A673 (cell line): ENCODE measurements around the gene RNF123. TPM values are rescaled to one million over a fixed set of nuclear protein-coding genes. Genes with fewer than 3 reads are reported as not detected.

ENCODE experiments used
- BruUV-seq: library from RNA; stranded (reverse); fragments of 400-500 nt; replicated peaks from 2 replicates; lab custom pipeline; 2021; lab: Mats Ljungman, UMichigan
- CTCF ChIA-PET: fragments of 300-600 bp; sonication (Branson Sonifier 250); formaldehyde crosslinking; loops from one replicate; lab custom pipeline; 2022; ENCODE audit warnings: antibody characterized with exemption; lab: Charles Lee
- POLR2A ChIA-PET: fragments of 300-600 bp; sonication (Branson Sonifier 250); formaldehyde crosslinking; loops from one replicate; lab custom pipeline; 2022; ENCODE audit warnings: antibody characterized with exemption; ENCODE audit not compliant: low non-redundant PET; lab: Charles Lee
- DNase-seq: peaks from one replicate; pipeline ENCODE4 v3.0.0-alpha.2; 2015; ENCODE audit warnings: low spot score
- H3K27ac ChIP-seq: fragments of 200-600 bp; sonication (generic); 2 replicates; pipeline ENCODE4 v1.5.1; 2016; ENCODE audit warnings: mixed run types, low read depth, mild to moderate bottlenecking, mixed read lengths, antibody characterized with exemption, low read length; ENCODE audit not compliant: poor library complexity, severe bottlenecking
- H3K27me3 ChIP-seq: fragments of 200-600 bp; sonication (generic); replicated peaks from 2 replicates; pipeline ENCODE4 v1.6.1; 2017; ENCODE audit warnings: mixed run types, low read depth, mild to moderate bottlenecking, mixed read lengths, antibody characterized with exemption, low read length; ENCODE audit not compliant: insufficient read depth, poor library complexity
- H3K36me3 ChIP-seq: fragments of 200-600 bp; sonication (generic); 2 replicates; pipeline ENCODE4 v1.6.1; 2016; ENCODE audit warnings: mixed run types, mild to moderate bottlenecking, mixed read lengths, antibody characterized with exemption, low read length; ENCODE audit not compliant: insufficient read depth, poor library complexity, severe bottlenecking
- H3K4me1 ChIP-seq: fragments of 200-600 bp; sonication (generic); 2 replicates; pipeline ENCODE4 v1.6.1; 2017; ENCODE audit warnings: mixed run types, mild to moderate bottlenecking, mixed read lengths, antibody characterized with exemption, low read length; ENCODE audit not compliant: insufficient read depth, poor library complexity, severe bottlenecking
- H3K4me3 ChIP-seq: fragments of 200-600 bp; sonication (generic); 2 replicates; pipeline ENCODE4 v1.5.1; 2016; ENCODE audit warnings: low read depth, mixed run types, mild to moderate bottlenecking, mixed read lengths, low read length; ENCODE audit not compliant: poor library complexity, severe bottlenecking
- H3K9me3 ChIP-seq: fragments of 200-600 bp; sonication (generic); 2 replicates; pipeline ENCODE4 v1.6.1; 2016; ENCODE audit warnings: mixed run types, low read depth, mild to moderate bottlenecking, mixed read lengths, antibody characterized with exemption, low read length; ENCODE audit not compliant: poor library complexity, severe bottlenecking
- CTCF ChIP-seq: fragments of 300-800, 200-600 bp; sonication (generic); conservative IDR thresholded peaks from 2 replicates; pipeline ENCODE4 v1.5.1; 2017; ENCODE audit warnings: low read depth, mild to moderate bottlenecking, antibody characterized with exemption, low read length, moderate library complexity, mixed read lengths
- EZH2 ChIP-seq: fragments of 200-600 bp; sonication (generic); IDR thresholded peaks from 2 replicates; pipeline ENCODE4 v1.6.1; 2017; ENCODE audit warnings: borderline replicate concordance, low read depth, mild to moderate bottlenecking, mixed read lengths, antibody characterized with exemption, low read length; ENCODE audit not compliant: poor library complexity, severe bottlenecking
- intact Hi-C: fragments of 100-400 bp; cut with micrococcal nuclease; formaldehyde crosslinking; loops from one replicate; pipeline ENCODE4 v1.10.0; 2022; ENCODE audit not compliant: unreplicated experiment
- total RNA-seq: library from RNA; stranded (reverse); gene quantifications from 2 replicates; pipeline ENCODE4 v1.2.3, GENCODE V29; 2021

RNF123 gene
- total RNA-seq, 1 experiment from 2014 or later: 31.5 TPM

DNA sequence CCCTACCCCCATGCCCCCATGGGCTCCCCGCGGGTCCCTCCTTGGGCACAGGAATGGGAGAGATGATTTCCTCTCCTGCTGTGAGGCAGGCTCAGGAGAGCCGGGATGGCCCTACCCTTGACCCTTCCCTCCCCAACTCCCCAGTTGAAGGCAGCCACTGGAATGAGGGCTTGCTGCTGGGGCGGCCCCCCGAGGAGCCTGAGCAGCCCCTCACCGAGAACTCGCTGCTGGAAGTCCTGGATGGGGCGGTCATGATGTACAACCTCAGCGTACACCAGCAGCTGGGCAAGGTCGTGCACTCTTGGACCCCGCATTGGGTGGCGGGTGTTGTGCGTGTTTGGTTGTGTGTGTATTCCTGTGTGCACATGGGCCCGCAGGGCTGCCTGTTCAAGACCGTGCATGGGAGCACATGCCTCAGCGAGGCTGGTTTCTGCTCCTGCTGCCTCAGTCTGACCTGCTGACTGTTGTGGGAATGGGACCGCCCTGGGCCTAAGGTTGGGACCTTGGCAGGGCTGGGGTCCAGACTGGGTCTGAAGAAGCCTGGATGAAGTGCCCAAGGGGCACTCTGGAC is 16.1 kb downstream of the RNF123 start:
- Histone ChIP-seq H3K9me3 (no peaks in the 10 kb centered on the region), H3K36me3 (no peaks in the 10 kb centered on the region), H3K4me1 (no peaks in the 10 kb centered on the region), H3K27ac (no peak overlapping the region), H3K4me3 (no peak overlapping the region), H3K27me3 (no peaks in the 10 kb centered on the region)
- intact Hi-C loops: no loop called here
- no peak for DNase-seq
- ChIA-PET POLR2A (no interaction called here), CTCF (no interaction called here)
- TF ChIP-seq CTCF: no peak
- no peak for TF ChIP-seq EZH2
- no TSS peak for BruUV-seq

DNA sequence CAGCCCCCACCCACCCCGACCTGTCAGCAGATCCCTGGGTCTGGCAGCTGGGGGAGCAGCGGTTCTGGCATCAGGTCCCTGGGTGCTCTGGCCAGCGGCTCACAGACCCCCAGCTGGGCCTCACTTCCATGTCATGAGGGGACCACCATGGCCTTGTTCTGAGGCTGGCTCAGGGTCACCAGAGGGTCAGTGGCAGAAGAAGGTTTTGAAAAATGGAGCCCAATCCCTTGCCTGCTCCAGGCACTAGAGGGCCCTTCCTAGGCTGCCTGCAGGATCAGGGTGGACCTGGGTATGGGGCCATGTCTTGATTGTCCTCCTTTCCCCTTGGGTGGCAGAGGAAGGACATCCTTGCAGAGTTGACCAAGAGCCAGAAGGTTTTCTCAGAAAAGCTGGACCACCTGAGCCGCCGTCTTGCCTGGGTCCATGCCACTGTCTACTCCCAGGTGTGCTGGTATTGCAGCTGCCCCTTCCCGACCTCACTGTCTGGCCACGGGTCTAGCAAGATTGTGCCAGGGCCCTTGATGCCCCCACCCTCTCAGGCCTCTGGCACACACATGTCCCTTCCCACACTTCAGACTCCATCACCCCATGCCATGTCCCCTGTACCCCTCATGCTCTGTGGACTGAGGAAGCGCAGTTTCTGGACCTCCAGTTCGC is 17.2 kb downstream of the RNF123 start:
- Histone ChIP-seq H3K36me3 (no peaks in the 10 kb centered on the region), H3K27ac (no peak overlapping the region), H3K4me3 (no peak overlapping the region), H3K9me3 (no peaks in the 10 kb centered on the region), H3K27me3 (no peaks in the 10 kb centered on the region), H3K4me1 (no peaks in the 10 kb centered on the region)
- no TSS peak for BruUV-seq
- intact Hi-C loops: no loop called here
- ChIA-PET POLR2A (no interaction called here), CTCF (no interaction called here)
- no peak for DNase-seq
- no peak for TF ChIP-seq EZH2
- no peak for TF ChIP-seq CTCF

GRCh38 chr3:49707113-49707480 is 17.7 kb downstream of the RNF123 start:
- Histone ChIP-seq H3K4me3 (no peak overlapping the region), H3K27me3 (no peaks in the 10 kb centered on the region), H3K9me3 (no peaks in the 10 kb centered on the region), H3K27ac (no peak overlapping the region), H3K4me1 (no peaks in the 10 kb centered on the region), H3K36me3 (no peaks in the 10 kb centered on the region)
- no peak for TF ChIP-seq CTCF
- no peak for TF ChIP-seq EZH2
- POLR2A ChIA-PET: no interaction called here
- BruUV-seq: no TSS peak
- DNase-seq: no peak
- intact Hi-C loops: no loop called here
- CTCF ChIA-PET: no interaction called here
